ENCODE measurements around the gene DOCK4.

The DOCK4 gene

GRCh38 chr7:112174192-112174591, 32.0 kb downstream of the DOCK4 start:
- Histone ChIP-seq H4K12ac (ENCODE audit: low read depth, low read length) (no peak overlapping the region), H4K8ac (ENCODE audit: low read depth, low read length) (no peak overlapping the region), H2BK120ac (ENCODE audit: insufficient read depth, low read length, poor library complexity) (no peak overlapping the region), H4K91ac (ENCODE audit: low read depth, low read length) (no peak overlapping the region), H3K4me2 (ENCODE audit: low read length) (no peak overlapping the region), H3K9me3 (ENCODE audit: insufficient read depth, low read depth, low read length) (no peaks in the 10 kb centered on the region), H2BK5ac (ENCODE audit: low read depth, low read length, poor library complexity) (no peak overlapping the region), H3K14ac (ENCODE audit: low read length) (no peak overlapping the region), H3K4me1 (ENCODE audit: control insufficient read depth in 1 of 2, insufficient read depth in 2 of 2, low read length in 2 of 2) (no peaks in the 10 kb centered on the region), H3K36me3 (ENCODE audit: control insufficient read depth in 1 of 2, insufficient read depth in 2 of 2, low read length in 2 of 2) (peaks cover 0 to 1% of the 10 kb centered on the region in 2 experiments), H3K27me3 (ENCODE audit: insufficient read depth, low read length) (no peaks in the 10 kb centered on the region), H2AK5ac (ENCODE audit: low read length) (no peak overlapping the region), H3K9ac (ENCODE audit: low read length) (no peak overlapping the region), H3K79me2 (ENCODE audit: control insufficient read depth, insufficient read depth, low read length, poor library complexity) (no peaks in the 10 kb centered on the region), H3K4ac (ENCODE audit: low read depth, low read length) (no peak overlapping the region), H3K27ac (ENCODE audit: low read depth, low read length) (no peak overlapping the region), H3K79me1 (ENCODE audit: low read length) (no peaks in the 10 kb centered on the region), H2AFZ (ENCODE audit: insufficient read depth, low read length, poor library complexity) (no peak overlapping the region), H3K18ac (ENCODE audit: low read length) (no peak overlapping the region), H3K4me3 (ENCODE audit: low read depth, low read length) (no peak overlapping the region), H2BK12ac (ENCODE audit: low read length) (no peak overlapping the region), H3K23ac (ENCODE audit: low read length) (no peak overlapping the region)
- WGBS (ENCODE audit: extremely low coverage, insufficient coverage, insufficient read length) = no CpG with 5 or more reads among the region's 3 CpGs
- DNase-seq = no peak

- Histone ChIP-seq H4K8ac (ENCODE audit: low read depth, low read length) (no peak overlapping the region), H2BK120ac (ENCODE audit: insufficient read depth, low read length, poor library complexity) (no peak overlapping the region), H2BK12ac (ENCODE audit: low read length) (no peak overlapping the region), H3K4me1 (ENCODE audit: control insufficient read depth in 1 of 2, insufficient read depth in 2 of 2, low read length in 2 of 2) (no peaks in the 10 kb centered on the region), H3K79me1 (ENCODE audit: low read length) (no peaks in the 10 kb centered on the region), H4K91ac (ENCODE audit: low read depth, low read length) (no peak overlapping the region), H3K27ac (ENCODE audit: low read depth, low read length) (no peak overlapping the region), H2AK5ac (ENCODE audit: low read length) (no peak overlapping the region), H3K9ac (ENCODE audit: low read length) (no peak overlapping the region), H3K27me3 (ENCODE audit: insufficient read depth, low read length) (no peaks in the 10 kb centered on the region), H3K79me2 (ENCODE audit: control insufficient read depth, insufficient read depth, low read length, poor library complexity) (no peaks in the 10 kb centered on the region), H3K4ac (ENCODE audit: low read depth, low read length) (no peak overlapping the region), H2BK5ac (ENCODE audit: low read depth, low read length, poor library complexity) (no peak overlapping the region), H4K12ac (ENCODE audit: low read depth, low read length) (no peak overlapping the region), H3K23ac (ENCODE audit: low read length) (no peak overlapping the region), H3K18ac (ENCODE audit: low read length) (no peak overlapping the region), H3K4me3 (ENCODE audit: low read depth, low read length) (no peak overlapping the region), H3K4me2 (ENCODE audit: low read length) (no peak overlapping the region), H3K36me3 (ENCODE audit: control insufficient read depth in 1 of 2, insufficient read depth in 2 of 2, low read length in 2 of 2) (peaks cover 0 to 1% of the 10 kb centered on the region in 2 experiments), H3K9me3 (ENCODE audit: insufficient read depth, low read depth, low read length) (no peaks in the 10 kb centered on the region), H3K14ac (ENCODE audit: low read length) (no peak overlapping the region), H2AFZ (ENCODE audit: insufficient read depth, low read length, poor library complexity) (no peak overlapping the region)
- no peak for DNase-seq
- no CpG with 5 or more reads among the region's 4 CpGs for WGBS (ENCODE audit: extremely low coverage, insufficient coverage, insufficient read length)
Observed at GRCh38 chr7:112173568-112173905, 32.7 kb downstream of the DOCK4 start.

- Histone ChIP-seq H3K14ac (ENCODE audit: low read length) (no peak overlapping the region), H2AFZ (ENCODE audit: insufficient read depth, low read length, poor library complexity) (no peak overlapping the region), H3K23ac (ENCODE audit: low read length) (no peak overlapping the region), H3K4me2 (ENCODE audit: low read length) (no peak overlapping the region), H4K91ac (ENCODE audit: low read depth, low read length) (no peak overlapping the region), H2AK5ac (ENCODE audit: low read length) (no peak overlapping the region), H2BK12ac (ENCODE audit: low read length) (no peak overlapping the region), H3K4ac (ENCODE audit: low read depth, low read length) (no peak overlapping the region), H3K18ac (ENCODE audit: low read length) (no peak overlapping the region), H3K9me3 (ENCODE audit: insufficient read depth, low read depth, low read length) (no peaks in the 10 kb centered on the region), H4K8ac (ENCODE audit: low read depth, low read length) (no peak overlapping the region), H2BK120ac (ENCODE audit: insufficient read depth, low read length, poor library complexity) (no peak overlapping the region), H3K27me3 (ENCODE audit: insufficient read depth, low read length) (no peaks in the 10 kb centered on the region), H3K9ac (ENCODE audit: low read length) (no peak overlapping the region), H4K12ac (ENCODE audit: low read depth, low read length) (no peak overlapping the region), H3K27ac (ENCODE audit: low read depth, low read length) (no peak overlapping the region), H2BK5ac (ENCODE audit: low read depth, low read length, poor library complexity) (no peak overlapping the region), H3K79me2 (ENCODE audit: control insufficient read depth, insufficient read depth, low read length, poor library complexity) (no peaks in the 10 kb centered on the region), H3K36me3 (ENCODE audit: control insufficient read depth in 1 of 2, insufficient read depth in 2 of 2, low read length in 2 of 2) (peaks cover 0 to 1% of the 10 kb centered on the region in 2 experiments), H3K4me1 (ENCODE audit: control insufficient read depth in 1 of 2, insufficient read depth in 2 of 2, low read length in 2 of 2) (no peaks in the 10 kb centered on the region), H3K79me1 (ENCODE audit: low read length) (no peaks in the 10 kb centered on the region), H3K4me3 (ENCODE audit: low read depth, low read length) (no peak overlapping the region)
- no CpG with 5 or more reads among the region's 8 CpGs for WGBS (ENCODE audit: extremely low coverage, insufficient coverage, insufficient read length)
- DNase-seq = no peak
Observed at GRCh38 chr7:112172870-112173567, 33.2 kb downstream of the DOCK4 start.

GRCh38 chr7:112171673-112172072, 34.5 kb downstream of the DOCK4 start:
- Histone ChIP-seq H3K36me3 (ENCODE audit: control insufficient read depth in 1 of 2, insufficient read depth in 2 of 2, low read length in 2 of 2) (peaks cover 0 to 1% of the 10 kb centered on the region in 2 experiments), H3K23ac (ENCODE audit: low read length) (no peak overlapping the region), H2BK5ac (ENCODE audit: low read depth, low read length, poor library complexity) (no peak overlapping the region), H3K9me3 (ENCODE audit: insufficient read depth, low read depth, low read length) (no peaks in the 10 kb centered on the region), H4K12ac (ENCODE audit: low read depth, low read length) (no peak overlapping the region), H3K27me3 (ENCODE audit: insufficient read depth, low read length) (no peaks in the 10 kb centered on the region), H3K27ac (ENCODE audit: low read depth, low read length) (no peak overlapping the region), H4K91ac (ENCODE audit: low read depth, low read length) (no peak overlapping the region), H3K4ac (ENCODE audit: low read depth, low read length) (peak overlapping the region; percentile 62), H2BK120ac (ENCODE audit: insufficient read depth, low read length, poor library complexity) (no peak overlapping the region), H3K4me3 (ENCODE audit: low read depth, low read length) (no peak overlapping the region), H3K79me2 (ENCODE audit: control insufficient read depth, insufficient read depth, low read length, poor library complexity) (no peaks in the 10 kb centered on the region), H3K4me1 (ENCODE audit: control insufficient read depth in 1 of 2, insufficient read depth in 2 of 2, low read length in 2 of 2) (no peaks in the 10 kb centered on the region), H2AFZ (ENCODE audit: insufficient read depth, low read length, poor library complexity) (no peak overlapping the region), H4K8ac (ENCODE audit: low read depth, low read length) (no peak overlapping the region), H3K79me1 (ENCODE audit: low read length) (no peaks in the 10 kb centered on the region), H3K9ac (ENCODE audit: low read length) (no peak overlapping the region), H2BK12ac (ENCODE audit: low read length) (no peak overlapping the region), H3K4me2 (ENCODE audit: low read length) (no peak overlapping the region), H3K18ac (ENCODE audit: low read length) (peak overlapping the region; percentile 71), H2AK5ac (ENCODE audit: low read length) (no peak overlapping the region), H3K14ac (ENCODE audit: low read length) (no peak overlapping the region)
- DNase-seq = no peak
- no CpG with 5 or more reads among the region's 1 CpG for WGBS (ENCODE audit: extremely low coverage, insufficient coverage, insufficient read length)

Measured in trophoblast cell (in vitro differentiated cells and primary cell).